Panc1 (cell line): Measurements from ENCODE around the gene B3GLCT. TPM values are rescaled to one million over a fixed set of nuclear protein-coding genes. Genes with fewer than 3 reads are reported as not detected.

Source experiments
- ATAC-seq: fragments of 200-7000 bp; cut with Tn5 transposase; 2 replicates; pipeline ENCODE4 v1.9.1; 2020; ENCODE audit warnings: mild to moderate bottlenecking, moderate library complexity
- BruUV-seq: library from RNA; stranded (reverse); fragments of 400-500 nt; replicated peaks from 2 replicates; lab custom pipeline; 2021; lab: Mats Ljungman, UMichigan
- CTCF ChIA-PET: fragments of 300-600 bp; sonication (Branson Sonifier 250); formaldehyde crosslinking; loops from one replicate; lab custom pipeline; 2022; ENCODE audit warnings: antibody characterized with exemption; lab: Charles Lee
- POLR2A ChIA-PET: fragments of 300-600 bp; sonication (Branson Sonifier 250); formaldehyde crosslinking; loops from one replicate; lab custom pipeline; 2022; ENCODE audit warnings: antibody characterized with exemption; lab: Charles Lee
- DNase-seq: peaks from one replicate; pipeline ENCODE4 v3.0.0-alpha.2; 2010; ENCODE audit warnings: low read depth, low spot score
- H3K27ac ChIP-seq: 2 replicates; pipeline ENCODE4 v1.5.1; 2011; ENCODE audit warnings: mild to moderate bottlenecking, low read length, inconsistent platforms
- H3K27me3 ChIP-seq: fragments of 200-500 bp; sonication (Bioruptor generic); 2 replicates; pipeline ENCODE4 v1.6.0; 2014; ENCODE audit warnings: low read length, inconsistent platforms; ENCODE audit not compliant: control insufficient read depth, insufficient read depth
- H3K36me3 ChIP-seq: fragments of 200-500 bp; sonication (Bioruptor generic); 2 replicates; pipeline ENCODE4 v1.5.1; 2014; ENCODE audit warnings: inconsistent platforms, mild to moderate bottlenecking, low read length, moderate library complexity; ENCODE audit not compliant: control insufficient read depth, insufficient read depth
- H3K4me1 ChIP-seq: 2 replicates; pipeline ENCODE4 v1.5.1; 2011; ENCODE audit warnings: inconsistent platforms, mild to moderate bottlenecking, low read length, moderate library complexity; ENCODE audit not compliant: control insufficient read depth, insufficient read depth
- H3K4me3 ChIP-seq, 2 experiments: 2 replicates each; pipeline ENCODE4 v1.5.1; 2011 to 2012; ENCODE audit warnings: low read depth in 2 of 2, low read length in 2 of 2, mild to moderate bottlenecking in 2 of 2, inconsistent platforms in 1 of 2, moderate library complexity in 1 of 2
- H3K9me3 ChIP-seq: fragments of 200-500 bp; sonication (Bioruptor generic); 2 replicates; pipeline ENCODE4 v1.5.1; 2014; ENCODE audit warnings: low read depth, mild to moderate bottlenecking, inconsistent platforms, low read length, moderate library complexity; ENCODE audit not compliant: control insufficient read depth, insufficient read depth
- POLR2AphosphoS5 ChIP-seq: IDR thresholded peaks from 2 replicates; pipeline ENCODE4 v1.6.1; 2012; ENCODE audit warnings: mild to moderate bottlenecking, low read depth, low read length, moderate library complexity
- SIN3A ChIP-seq: IDR thresholded peaks from 2 replicates; pipeline ENCODE4 v1.6.1; 2012; ENCODE audit warnings: low read depth, mild to moderate bottlenecking, low read length, moderate library complexity, borderline replicate concordance; ENCODE audit not compliant: insufficient read depth
- TCF7L2 ChIP-seq: IDR thresholded peaks from 2 replicates; pipeline ENCODE4 v1.6.1; 2011; ENCODE audit warnings: mild to moderate bottlenecking, low read depth, low read length, inconsistent platforms
- in situ Hi-C: cut with HindIII; loops from 2 replicates; pipeline ENCODE4 v1.10.0; 2016; ENCODE audit warnings: low sequenced_read_pairs, low pct_unique_long_range_greater_than_20kb
- intact Hi-C: fragments of 100-400 bp; cut with micrococcal nuclease; formaldehyde crosslinking; loops from one replicate; pipeline ENCODE4 v1.10.0; 2022; ENCODE audit not compliant: unreplicated experiment
- total RNA-seq: library from RNA; stranded (reverse); gene quantifications from one replicate; pipeline ENCODE4 v1.2.1, GENCODE V29; 2021; ENCODE audit not compliant: unreplicated experiment
- TF ChIP-seq, protein P1 (sequence below), 2 experiments: IDR thresholded peaks; 2 replicates each; pipeline ENCODE4 v1.6.1; 2011 to 2012; ENCODE audit warnings: low read depth in 2 of 2, control low read depth in 1 of 2, low read length in 1 of 2, mild to moderate bottlenecking in 1 of 2, moderate library complexity in 1 of 2; ENCODE audit not compliant: insufficient read depth in 1 of 2
- TF ChIP-seq, protein P2 (sequence below): fragments of 450-650 bp; IDR thresholded peaks from 2 replicates; pipeline ENCODE4 v1.5.1; 2017; ENCODE audit warnings: mild to moderate bottlenecking

B3GLCT gene
- total RNA-seq, 1 experiment from 2014 or later = 16.5 TPM

DNA sequence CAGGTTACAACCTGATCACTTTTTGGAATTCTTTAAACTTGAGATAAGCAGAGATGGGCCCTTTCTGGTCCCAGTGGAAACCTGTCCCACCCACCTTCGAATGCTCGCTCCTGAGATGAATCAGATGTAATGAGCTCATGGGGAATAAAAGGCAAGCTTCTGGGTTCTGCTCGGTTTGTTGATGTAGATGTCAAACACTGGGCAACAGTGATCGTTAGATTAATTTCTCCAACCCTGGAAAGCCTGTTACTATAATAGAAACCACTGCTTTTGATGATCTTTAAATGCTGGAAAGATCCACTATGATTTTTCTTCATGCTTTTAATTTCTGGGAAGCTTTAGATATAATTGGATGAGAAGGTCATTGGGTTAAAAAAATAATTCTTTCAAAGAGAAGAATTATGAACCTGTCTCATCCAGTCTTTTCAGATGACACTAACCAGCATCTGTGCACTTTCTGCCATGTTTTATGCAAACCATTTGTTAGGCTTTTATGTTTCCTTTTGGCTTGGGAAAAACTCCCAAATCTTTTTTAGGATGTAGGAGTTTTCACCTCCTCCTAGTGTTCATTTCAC, 49.3 kb downstream of the B3GLCT start:
- no peak for DNase-seq
- no peak for ATAC-seq
- POLR2A ChIA-PET = no interaction called here
- intact Hi-C loops = no loop called here
- no peaks in the 10 kb centered on the region for H3K36me3 ChIP-seq
- in situ Hi-C loops = no loop called here
- no peaks in the 10 kb centered on the region for H3K4me1 ChIP-seq
- no TSS peak for BruUV-seq
- H3K4me3 ChIP-seq = no peak overlapping the region
- CTCF ChIA-PET = no interaction called here
- no peaks in the 10 kb centered on the region for H3K27me3 ChIP-seq
- H3K9me3 ChIP-seq = no peaks in the 10 kb centered on the region
- TF ChIP-seq SIN3A = no peak
- TF ChIP-seq, protein P1, sequence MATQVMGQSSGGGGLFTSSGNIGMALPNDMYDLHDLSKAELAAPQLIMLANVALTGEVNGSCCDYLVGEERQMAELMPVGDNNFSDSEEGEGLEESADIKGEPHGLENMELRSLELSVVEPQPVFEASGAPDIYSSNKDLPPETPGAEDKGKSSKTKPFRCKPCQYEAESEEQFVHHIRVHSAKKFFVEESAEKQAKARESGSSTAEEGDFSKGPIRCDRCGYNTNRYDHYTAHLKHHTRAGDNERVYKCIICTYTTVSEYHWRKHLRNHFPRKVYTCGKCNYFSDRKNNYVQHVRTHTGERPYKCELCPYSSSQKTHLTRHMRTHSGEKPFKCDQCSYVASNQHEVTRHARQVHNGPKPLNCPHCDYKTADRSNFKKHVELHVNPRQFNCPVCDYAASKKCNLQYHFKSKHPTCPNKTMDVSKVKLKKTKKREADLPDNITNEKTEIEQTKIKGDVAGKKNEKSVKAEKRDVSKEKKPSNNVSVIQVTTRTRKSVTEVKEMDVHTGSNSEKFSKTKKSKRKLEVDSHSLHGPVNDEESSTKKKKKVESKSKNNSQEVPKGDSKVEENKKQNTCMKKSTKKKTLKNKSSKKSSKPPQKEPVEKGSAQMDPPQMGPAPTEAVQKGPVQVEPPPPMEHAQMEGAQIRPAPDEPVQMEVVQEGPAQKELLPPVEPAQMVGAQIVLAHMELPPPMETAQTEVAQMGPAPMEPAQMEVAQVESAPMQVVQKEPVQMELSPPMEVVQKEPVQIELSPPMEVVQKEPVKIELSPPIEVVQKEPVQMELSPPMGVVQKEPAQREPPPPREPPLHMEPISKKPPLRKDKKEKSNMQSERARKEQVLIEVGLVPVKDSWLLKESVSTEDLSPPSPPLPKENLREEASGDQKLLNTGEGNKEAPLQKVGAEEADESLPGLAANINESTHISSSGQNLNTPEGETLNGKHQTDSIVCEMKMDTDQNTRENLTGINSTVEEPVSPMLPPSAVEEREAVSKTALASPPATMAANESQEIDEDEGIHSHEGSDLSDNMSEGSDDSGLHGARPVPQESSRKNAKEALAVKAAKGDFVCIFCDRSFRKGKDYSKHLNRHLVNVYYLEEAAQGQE (IDR thresholded peaks at IDR 0.05; ENCODE audit: insufficient read depth in 1 of 2, low read depth in 2 of 2, low read length in 1 of 2) = no peak
- no peak for TF ChIP-seq TCF7L2
- no peak for TF ChIP-seq POLR2AphosphoS5
- TF ChIP-seq, protein P2, sequence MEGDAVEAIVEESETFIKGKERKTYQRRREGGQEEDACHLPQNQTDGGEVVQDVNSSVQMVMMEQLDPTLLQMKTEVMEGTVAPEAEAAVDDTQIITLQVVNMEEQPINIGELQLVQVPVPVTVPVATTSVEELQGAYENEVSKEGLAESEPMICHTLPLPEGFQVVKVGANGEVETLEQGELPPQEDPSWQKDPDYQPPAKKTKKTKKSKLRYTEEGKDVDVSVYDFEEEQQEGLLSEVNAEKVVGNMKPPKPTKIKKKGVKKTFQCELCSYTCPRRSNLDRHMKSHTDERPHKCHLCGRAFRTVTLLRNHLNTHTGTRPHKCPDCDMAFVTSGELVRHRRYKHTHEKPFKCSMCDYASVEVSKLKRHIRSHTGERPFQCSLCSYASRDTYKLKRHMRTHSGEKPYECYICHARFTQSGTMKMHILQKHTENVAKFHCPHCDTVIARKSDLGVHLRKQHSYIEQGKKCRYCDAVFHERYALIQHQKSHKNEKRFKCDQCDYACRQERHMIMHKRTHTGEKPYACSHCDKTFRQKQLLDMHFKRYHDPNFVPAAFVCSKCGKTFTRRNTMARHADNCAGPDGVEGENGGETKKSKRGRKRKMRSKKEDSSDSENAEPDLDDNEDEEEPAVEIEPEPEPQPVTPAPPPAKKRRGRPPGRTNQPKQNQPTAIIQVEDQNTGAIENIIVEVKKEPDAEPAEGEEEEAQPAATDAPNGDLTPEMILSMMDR = no peak
- H3K27ac ChIP-seq = no peak overlapping the region

DNA sequence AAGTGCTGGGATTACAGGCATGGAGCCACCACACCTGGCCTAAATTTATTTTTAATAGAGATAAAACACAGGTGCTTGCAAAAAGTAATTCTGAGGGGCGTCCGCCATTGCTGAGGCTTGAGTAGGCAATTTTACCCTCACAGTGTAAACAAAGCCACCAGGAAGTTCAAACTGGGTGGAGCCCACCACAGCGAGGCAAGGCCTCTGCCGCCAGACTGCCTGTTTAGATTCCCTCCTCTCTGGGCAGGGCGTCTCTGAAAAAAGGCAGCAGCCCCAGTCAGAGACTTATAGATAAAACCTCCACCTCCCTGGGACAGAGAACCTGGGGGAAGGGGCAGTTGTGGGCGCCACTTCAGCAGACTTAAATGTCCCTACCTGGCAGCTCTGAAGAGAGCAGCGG, 50.7 kb downstream of the B3GLCT start:
- TF ChIP-seq TCF7L2 (no peak), POLR2AphosphoS5 (no peak)
- TF ChIP-seq, protein P1 (IDR thresholded peaks at IDR 0.05; ENCODE audit: insufficient read depth in 1 of 2, low read depth in 2 of 2, low read length in 1 of 2) = no peak
- POLR2A ChIA-PET = no interaction called here
- DNase-seq (no peak), ATAC-seq (no peak)
- no peaks in the 10 kb centered on the region for H3K36me3 ChIP-seq
- H3K9me3 ChIP-seq = no peaks in the 10 kb centered on the region
- CTCF ChIA-PET = no interaction called here
- no peaks in the 10 kb centered on the region for H3K27me3 ChIP-seq
- in situ Hi-C loops (no loop called here), intact Hi-C loops (no loop called here)
- H3K4me1 ChIP-seq = no peaks in the 10 kb centered on the region
- BruUV-seq = no TSS peak
- H3K4me3 ChIP-seq = no peak overlapping the region
- H3K27ac ChIP-seq = no peak overlapping the region
